GM19468 (cell line): ENCODE results near the gene EFCAB5.
"Not testable (repeated sequence)": the region's sequence is repeated elsewhere in the genome, so short reads cannot be mapped to it uniquely, and the experiment has no call there.

Experiments
- ATAC-seq: cut with Tn5 transposase; IDR thresholded peaks from one replicate; pipeline ENCODE4 v1.9.1; 2021; ENCODE audit warnings: mild to moderate bottlenecking, moderate library complexity, moderate number of reproducible peaks; ENCODE audit not compliant: unreplicated experiment; ENCODE audit errors: extremely low read depth

The EFCAB5 gene

DNA sequence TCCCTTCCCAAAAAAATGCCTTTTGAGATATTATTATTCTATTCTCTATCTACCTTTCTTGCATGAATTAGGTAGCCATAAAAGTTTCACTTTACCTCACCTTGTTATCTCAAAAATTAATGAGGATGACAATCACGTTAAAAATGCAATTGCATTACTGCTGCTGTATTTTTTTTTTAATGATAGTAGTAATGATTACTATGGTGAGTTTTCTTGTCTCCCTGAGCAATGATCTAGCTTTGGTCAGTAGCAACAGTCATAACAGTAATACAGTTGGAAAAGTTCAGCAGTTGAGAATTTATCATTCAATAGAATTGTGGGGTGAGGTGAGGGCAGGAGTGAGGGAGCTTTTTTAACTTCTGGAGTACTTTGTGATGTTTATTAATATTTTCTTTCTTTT, at the start of gene EFCAB5:
Gene EFCAB5 (plus strand): TSS at position 301 of the 400 bp plus-strand sequence. CDS start 163 bp downstream, outside the sequence.
- ATAC-seq, result no peak

DNA sequence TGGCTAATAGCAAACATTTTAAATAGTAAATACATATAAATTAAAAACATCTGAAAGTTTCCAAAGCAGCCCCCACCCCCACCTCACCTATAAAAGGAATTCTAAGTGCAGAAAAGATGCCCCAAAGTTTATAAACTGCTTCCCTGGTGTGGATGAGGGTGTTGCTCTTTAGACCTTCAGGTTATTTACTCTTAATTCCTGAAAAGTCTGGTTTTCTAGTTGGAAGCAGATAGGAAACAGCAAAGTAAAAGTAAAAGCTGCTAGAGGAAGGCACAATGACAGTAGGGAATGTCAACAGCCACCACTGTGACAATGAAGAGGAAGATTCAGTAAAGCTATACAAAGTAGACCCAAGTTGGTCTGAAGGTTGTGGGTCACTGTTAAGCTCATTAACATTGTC, 49.2 kb upstream of the EFCAB5 start:
- no peak for ATAC-seq

DNA sequence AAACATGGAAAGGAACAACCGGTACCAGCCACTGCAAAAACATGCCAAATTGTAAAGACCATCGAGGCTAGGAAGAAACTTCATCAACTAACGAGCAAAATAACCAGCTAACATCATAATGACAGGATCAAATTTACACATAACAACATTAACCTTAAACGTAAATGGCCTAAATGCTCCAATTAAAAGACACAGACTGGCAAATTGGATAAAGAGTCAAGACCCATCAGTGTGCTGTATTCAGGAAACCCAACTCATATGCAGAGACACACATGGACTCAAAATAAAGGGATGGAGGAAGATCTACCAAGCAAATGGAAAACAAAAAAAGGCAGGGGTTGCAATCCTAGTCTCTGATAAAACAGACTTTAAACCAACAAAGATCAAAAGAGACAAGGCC, 44.3 kb upstream of the EFCAB5 start:
- not testable (repeated sequence) for ATAC-seq

DNA sequence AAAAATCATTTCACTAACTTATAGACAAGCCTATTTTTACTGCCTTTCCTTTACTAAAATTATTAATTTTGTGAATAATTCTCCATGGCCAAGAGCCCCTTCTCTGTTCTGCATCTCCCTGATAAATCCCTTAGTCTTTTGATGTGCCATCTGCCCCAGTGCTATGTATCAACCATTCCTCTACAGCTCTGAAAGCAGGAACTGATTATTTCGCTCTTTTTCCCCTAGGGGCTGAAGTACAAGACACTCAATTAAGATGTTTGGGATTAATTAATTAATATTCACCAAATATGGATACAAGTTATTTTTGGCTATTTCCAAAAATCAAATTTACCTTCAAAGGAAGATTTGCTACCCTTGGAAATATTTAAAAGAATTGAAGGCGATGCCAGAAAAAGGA, 38.0 kb upstream of the EFCAB5 start:
- no peak for ATAC-seq

DNA sequence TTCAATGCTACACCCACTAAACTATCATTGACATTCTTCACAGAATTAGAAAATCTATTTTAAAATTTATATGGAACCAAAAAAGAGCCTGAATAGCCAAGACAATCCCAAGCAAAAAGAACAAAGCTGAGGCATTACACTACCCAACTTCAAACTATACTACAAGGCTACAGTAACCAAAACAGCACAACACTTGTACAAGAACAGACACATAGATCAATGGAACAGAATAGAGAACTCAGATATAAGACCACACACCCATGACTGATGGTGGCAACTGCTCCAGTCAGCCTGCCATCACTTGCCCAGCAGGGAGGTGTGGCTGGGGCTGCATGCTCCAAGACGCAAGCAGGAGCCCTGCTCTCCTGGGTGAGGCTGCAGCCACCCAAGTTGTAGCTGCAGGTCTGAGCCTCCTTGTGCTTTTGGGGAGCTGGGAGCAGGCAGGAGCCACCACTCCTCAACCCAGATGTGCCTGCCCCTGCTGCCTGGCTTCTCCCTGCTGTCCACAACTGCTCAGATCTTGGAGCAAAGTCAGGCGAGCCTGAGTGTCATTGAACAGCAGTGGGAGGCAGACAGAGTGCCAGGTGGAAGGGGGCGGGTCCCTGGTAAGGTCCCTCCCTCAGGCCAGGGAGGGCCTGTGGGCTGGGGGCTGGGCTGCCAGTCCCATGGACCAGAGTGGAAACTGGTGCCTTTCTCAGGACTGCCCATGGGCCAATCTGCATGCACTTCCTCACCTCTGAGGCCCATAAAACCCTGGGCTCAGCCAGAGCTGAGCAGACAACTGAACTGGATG, 36.2 kb upstream of the EFCAB5 start:
- no peak for ATAC-seq

DNA sequence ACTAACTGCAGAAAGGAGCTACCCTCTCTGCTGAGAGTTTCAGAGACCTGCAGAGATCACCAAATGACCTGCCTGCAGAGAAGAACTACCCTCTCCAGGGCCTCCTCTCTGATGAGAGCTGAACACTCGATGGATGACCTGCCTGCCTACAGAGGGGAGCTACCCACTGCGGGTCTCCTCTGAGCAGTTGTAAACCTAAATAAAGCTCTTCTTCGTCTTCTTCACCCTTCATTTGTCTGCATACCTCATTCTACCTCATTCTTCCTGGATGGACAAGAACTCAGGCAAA, 35.6 kb upstream of the EFCAB5 start:
- ATAC-seq, result no peak

DNA sequence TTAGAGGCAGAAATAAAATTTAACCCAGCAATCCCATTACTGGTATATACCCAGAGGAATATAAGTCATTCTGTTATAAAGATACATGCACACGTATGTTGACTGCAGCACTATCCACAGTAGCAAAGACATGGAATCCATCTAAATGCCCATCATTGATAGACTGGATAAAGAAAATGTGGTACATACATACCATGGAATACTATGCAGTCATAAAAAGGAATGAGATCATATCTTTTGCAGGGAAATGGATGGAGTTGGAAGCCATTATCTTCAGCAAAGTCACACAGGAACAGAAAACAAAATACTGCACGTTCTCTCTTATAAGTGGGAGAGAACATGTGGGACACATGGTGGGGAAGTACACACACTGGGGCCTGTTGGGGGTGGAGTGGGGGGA, 34.5 kb upstream of the EFCAB5 start:
- no peak for ATAC-seq

DNA sequence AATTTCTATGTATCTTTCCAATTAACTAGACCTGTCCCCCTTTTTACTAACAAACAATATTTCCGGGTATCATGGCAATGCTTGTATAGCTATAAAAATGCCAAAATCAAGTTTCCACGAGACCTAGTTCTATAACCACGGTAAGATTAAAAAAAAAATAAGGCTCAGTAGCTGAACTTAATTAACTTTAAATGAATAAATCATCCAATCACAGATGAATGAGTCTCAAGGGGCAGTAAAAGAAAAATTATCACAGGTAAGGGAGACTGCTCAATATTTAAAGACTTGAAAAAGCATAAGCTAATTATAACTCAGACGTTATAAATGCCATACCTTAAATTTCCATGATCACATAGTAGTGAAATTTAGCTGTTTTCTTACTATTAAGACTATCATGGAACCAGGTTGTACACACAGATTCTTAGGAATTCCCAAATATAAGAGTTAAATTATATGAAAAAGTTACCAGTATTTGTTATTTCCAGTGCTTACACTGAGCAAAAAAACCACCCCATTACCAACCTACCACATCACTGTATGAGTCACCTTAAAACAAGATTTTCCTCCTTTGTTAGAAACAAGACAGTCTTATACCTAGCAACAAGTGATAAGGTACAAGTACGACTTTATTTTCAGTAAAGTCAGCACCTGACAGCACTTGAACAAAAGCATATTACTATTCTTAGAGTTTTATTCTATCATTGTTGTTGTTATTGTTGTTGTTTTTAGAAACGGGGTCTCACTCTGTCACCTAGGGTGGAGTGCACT, 32.0 kb upstream of the EFCAB5 start:
- ATAC-seq, result no peak

DNA sequence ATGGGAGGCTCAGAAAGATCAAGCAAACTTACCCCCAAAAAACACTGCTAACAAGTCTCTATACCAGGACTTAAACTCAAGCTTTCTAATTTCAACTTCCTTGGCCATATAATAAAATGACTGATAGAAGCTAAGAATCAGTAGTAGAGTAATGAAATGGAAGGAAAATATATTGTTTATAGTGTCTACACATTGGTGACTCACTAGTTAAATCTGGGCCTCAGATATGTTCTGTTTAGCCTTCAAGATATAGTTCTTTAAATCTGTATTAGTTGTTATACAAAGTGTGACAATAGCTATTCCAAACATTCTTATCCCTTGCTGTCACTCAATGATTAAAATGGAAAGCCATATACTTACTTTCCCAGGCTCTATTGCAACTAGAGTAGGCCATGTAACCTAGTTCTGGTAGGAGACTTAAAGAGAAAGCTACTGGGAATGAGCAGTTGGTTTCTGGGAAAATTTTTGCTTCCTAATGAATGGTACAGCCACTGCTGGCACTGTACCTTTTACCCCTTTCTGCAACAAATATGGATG, 29.7 kb upstream of the EFCAB5 start:
- ATAC-seq, result no peak

DNA sequence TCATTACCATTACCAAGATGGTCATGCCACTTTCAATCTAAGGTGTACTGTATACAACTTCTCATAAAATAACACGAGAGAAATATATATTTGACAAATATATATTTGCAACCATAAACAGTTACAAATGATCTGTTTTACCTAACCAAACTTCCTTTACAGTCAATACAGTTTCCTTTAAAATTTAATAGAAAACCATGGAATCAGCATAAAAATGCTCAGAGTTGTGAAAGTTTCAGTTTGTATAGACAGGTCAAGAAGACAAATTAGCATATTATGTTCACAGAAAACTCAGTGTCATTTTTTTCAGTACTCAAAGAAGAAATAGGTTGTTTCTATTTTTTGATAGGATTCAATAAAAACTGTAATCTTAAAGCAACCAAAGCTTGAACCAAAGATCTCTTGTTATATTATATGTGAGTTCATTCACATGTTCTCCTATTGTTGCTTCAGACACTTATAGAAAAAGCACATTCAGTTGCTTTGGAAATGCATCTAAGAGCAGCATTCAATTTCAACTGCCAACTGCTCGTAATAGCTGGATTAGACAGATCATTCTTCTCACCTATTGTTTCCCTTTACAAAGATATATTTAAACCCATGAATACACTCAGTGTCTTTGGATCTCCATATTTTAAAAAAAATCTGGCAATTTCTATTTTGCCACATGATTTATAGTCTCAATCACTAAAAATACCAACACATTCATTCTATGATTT, 26.5 kb upstream of the EFCAB5 start:
- no peak for ATAC-seq

DNA sequence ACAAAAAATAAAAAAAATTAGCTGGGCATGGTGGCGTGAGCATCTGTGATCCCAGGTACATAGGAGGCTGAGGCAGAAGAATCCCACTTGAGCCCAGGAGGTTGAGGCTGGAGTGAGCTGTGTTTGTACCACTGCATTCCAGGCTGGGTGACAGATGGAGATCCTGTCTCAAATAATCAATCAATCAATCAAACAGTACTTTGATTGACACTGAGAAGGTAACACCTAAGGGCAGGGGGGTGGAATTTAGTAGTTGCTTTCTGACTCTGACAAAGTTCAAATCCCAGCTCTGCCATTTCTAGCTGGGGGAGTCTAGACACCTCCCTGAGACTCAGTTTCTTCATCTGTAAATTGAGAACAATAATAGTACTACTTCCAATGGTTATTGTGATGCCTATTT, 23.4 kb upstream of the EFCAB5 start:
- ATAC-seq, result no peak

DNA sequence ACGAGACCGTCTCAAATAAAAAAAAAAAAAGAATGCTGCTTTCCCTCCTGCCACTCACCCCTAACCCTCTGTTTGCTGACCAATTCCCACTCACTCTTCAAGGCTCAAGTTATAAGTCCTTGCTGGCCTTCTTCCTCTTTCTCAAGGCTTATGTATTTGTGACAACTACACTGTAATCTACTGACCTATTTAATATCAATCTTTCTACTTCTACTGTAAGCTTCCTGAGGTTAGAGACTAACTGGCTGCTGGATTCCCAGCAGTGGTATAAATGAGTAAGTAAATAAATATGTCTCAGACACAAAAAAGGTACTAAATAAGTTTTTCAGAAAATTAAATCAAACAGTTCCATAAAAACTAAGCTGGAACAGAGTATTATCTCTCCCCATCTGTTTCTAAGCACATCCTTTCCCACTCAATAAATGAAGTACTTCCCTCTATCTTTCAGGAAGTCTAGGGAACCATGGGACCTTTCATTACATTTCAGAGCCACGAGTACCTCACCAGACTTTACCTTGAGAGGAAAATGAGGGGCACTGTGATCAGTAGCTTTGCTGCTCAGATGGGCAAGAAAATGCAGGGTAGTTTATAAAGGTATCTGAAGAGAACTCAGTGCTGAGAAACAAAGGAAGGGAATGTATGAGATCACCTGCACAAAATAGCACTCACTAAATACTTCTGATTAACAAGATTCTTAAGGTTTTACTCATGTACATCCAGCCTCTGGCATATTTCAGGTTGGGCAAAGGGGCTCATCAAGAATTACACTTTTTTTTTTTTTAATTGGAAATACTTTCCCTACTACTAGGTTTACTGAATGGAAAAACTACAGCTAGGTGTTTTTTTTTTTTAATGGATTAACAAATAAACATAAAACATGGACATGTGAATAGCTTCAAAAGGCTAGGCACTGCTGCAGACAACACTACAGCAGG, 22.2 kb upstream of the EFCAB5 start:
- no peak for ATAC-seq

DNA sequence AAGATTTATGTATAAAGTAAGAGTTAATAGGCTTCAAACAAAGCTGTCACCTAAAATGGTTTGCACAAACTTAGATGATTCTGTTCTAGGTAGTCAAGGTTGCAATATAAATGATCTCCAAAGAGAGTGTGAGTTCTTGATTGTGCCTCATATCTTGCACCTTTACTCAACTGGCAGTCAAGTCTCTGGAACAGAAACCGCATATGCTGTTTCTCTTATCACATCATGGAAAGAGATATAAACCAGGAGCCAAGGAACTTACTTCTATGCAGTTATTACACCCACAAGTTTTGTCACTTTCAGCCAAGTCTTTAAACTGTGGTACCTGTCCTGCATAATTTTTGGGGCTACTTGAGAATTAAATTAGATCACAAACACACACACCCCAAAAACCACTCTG, 16.6 kb upstream of the EFCAB5 start:
- ATAC-seq, result no peak

DNA sequence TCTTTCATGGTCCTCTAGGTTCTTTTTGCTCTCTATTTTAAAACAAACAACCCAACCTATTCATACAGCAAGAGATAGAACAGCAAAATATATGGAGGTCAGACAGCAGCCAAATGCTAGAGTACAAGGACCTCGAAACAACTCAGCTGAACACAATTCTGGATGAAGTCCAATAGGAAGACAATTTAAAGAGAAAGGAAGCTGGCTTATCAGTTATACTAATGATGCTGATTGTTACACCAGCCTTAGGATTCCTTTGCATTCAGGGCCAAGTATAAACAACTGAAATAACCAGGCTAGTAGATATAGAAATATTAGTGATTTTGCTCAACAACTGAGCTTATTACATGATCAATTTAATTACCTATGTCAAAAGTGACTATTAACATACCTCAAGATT, 13.9 kb upstream of the EFCAB5 start:
- no peak for ATAC-seq

DNA sequence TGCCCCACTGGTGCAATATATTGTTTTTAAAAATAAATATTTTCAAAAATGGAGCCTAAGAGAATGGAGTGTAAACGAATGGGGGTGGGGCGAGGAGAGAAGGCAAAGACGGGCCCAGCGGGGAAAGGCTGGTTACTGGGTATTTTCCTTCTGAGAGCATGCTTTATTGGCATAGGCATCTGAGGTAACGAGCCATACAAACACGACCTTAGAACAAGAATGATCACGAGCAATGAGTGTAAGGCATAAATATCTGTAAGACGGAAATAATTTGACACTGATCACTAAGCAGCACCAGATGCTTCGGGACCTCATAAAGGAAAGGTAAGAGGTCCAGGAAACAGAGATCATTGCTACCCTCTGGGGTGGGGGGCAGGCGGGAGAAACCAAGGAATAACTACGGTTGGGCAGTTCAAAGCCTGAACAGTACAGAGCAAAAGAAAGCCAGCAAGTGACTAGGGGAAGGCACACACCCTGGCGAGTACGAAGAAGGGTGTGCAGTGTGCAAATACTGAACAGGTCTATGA, 12.4 kb upstream of the EFCAB5 start:
- ATAC-seq, result no peak

DNA sequence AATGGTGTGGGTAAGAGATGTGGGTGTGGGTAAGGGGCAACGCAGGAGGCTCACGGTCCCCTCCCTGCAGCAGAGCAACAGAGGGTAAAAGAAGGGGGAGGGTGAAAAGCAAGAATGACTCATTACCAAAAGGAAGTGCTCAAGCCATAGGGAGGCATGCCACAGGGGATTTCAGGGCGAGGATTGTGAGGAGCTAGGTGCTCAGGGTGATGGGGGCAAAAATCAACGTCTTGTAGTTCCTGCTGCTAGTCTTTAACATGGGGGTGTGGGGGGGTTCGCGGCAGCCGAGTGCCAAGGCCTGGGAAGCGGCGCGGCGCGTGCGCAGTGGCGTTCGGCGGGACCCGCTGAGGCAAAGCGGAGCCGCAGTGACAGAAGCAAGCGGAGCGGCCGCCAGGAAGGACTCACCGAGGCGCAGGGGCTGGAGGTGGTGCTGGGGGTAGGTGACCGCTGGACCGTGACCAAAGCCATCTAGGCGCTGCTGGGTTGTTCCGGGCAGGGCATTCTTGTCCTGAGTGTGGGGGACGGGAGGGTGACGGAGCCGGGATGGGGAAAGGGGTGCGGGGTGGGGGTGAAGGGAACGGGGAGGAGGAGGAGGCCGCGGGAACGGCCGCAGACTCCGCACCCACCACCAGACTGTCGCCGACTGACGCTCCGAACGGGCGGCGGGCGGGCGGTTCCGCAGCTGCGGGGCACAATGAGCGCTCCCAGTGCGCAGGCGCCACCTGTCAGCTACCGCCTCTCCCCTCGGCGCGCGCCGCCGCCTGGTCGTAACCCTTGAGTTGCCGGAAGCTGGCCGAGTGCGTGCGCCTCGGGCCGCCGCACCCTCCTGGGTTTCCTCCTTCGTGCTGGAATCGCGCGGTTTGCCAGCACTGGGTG, 11.7 kb upstream of the EFCAB5 start, which contains the start of gene SSH2:
Gene SSH2 (minus strand): TSS at position 696 of the 876 bp plus-strand sequence. CDS start 228 bp downstream, at position 468.
- ATAC-seq, result peak; percentile 31

DNA sequence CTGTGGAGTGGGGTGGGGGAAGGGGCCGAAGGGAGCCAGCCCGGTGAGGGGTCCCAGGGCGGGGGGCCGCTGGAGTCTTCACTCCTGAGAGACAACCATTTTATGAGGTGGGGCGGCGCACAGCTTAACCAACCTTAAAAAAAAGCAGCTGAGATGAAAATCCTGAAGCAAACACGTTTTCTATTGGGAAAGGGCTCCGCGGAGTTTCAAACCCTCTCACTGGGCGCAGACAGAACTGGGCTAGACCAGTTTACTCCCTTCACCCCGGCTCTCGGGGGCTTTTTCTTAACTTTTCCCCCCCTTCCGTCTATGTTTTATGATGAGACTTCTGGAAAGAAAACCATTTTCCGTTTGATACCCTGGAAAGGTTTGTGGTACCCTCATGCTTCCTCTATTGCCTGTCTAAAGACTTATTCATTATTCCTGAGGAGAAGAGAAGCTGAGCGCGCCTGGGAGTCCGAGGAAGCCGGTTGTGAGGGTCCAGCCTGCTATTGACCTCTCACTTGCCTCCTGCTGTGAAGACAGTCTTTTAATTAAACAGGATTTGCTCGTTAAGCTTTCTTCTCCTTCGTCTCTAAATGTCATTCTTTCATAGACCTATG, 10.9 kb upstream of the EFCAB5 start:
- no peak for ATAC-seq
